H1 (cell line): ENCODE data around the gene CREG2. TPM values are rescaled to one million over a fixed set of nuclear protein-coding genes. Genes with fewer than 3 reads are reported as not detected.

Experiments used
- E2F6 ChIP-seq: IDR thresholded peaks from 2 replicates; pipeline ENCODE4 v1.6.1; 2012; ENCODE audit warnings: inconsistent platforms
- polyA plus RNA-seq, 7 experiments: library from polyadenylated mRNA; depleted of rRNA in 3 of 7; stranded (reverse) in 5 of 7; unstranded in 2 of 7; fragments of >200 nt in 5 of 7; fragments of 200-250 nt in 2 of 7; gene quantifications; 1 replicate in 5 of 7; 2 replicates in 1 of 7; 4 replicates in 1 of 7; pipeline versions ENCODE4 v1.2.1 to v1.2.3, GENCODE V29; 2011 to 2013; ENCODE audit warnings: missing spikeins in 2 of 7, mixed read lengths in 2 of 7
- total RNA-seq: library from RNA; stranded (reverse); fragmentation: NEBNext Ultra II Directional; extraction: Animal tissue kit (Norgen Biotek cat#: 25700); gene quantifications from 2 replicates; pipeline ENCODE4 v1.2.1, GENCODE V29; 2021

The CREG2 gene
- total and polyA plus RNA-seq, 2 of the 8 experiments (the other 6 are each of a cell fraction or from before 2014, with no cell fraction given) = 2.0 to 2.2 TPM

GRCh38 chr2:101399021-101399799 is 11.9 kb upstream of the CREG2 start (continued):
- TF ChIP-seq E2F6 = no peak
